ENCODE measurements around the gene TBC1D16.
A peak's percentile ranks its signal among the peaks of the same experiment; 100 is the strongest.
"Not testable (repeated sequence)": the region's sequence is repeated elsewhere in the genome, so short reads cannot be mapped to it uniquely, and the experiment has no call there.

The TBC1D16 gene

DNA sequence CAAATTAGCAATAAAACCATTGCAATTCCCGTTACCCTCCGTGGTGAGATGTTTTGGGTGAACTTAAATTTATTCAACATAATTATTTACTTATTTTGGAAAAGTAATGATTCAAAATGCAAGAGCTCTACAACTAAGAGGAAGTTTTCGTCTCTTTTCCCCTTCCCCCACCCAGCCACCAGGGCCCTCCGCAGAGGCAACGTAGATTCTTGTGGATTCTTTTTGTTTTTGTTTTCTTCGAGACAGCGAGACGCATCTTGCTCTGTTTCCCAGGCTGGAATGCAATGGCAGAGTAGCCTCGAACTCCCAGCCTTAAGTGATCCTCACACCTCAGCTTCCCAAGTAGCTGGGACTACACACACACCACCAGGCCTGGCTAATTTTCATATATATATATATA is 19.9 kb upstream of the TBC1D16 start:
- no peak for FAIRE-seq
- no peak for DNase-seq (ENCODE audit: insufficient read length, low spot score)

- FAIRE-seq (no peak), DNase-seq (ENCODE audit: insufficient read length, low spot score) (no peak)
Measured at GRCh38 chr17:80053102-80053501, 17.4 kb upstream of the TBC1D16 start.

DNA sequence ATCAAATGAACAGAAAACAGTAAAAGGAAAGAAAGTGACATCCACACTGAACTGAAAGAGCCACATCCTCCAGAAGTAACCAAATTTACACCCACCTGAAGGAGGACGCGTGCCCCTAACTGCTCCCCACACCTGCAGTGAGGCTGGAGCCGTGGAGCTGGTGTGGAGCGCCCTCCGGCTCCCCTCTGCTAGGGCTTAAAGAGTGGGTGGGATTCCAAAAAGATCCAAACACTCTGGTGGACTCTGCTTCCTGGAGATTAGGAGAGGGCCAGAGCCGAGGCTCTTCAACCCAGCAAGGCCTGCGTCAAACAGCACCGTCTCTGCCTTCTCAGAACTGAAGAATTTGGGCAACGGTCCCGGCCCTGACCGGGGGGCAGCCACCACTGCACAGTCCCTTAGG is 16.0 kb upstream of the TBC1D16 start:
- no peak for FAIRE-seq
- no peak for DNase-seq (ENCODE audit: insufficient read length, low spot score)

GRCh38 chr17:80050706-80051105 is 15.0 kb upstream of the TBC1D16 start:
- DNase-seq (ENCODE audit: insufficient read length, low spot score) (no peak), FAIRE-seq (no peak)

DNA sequence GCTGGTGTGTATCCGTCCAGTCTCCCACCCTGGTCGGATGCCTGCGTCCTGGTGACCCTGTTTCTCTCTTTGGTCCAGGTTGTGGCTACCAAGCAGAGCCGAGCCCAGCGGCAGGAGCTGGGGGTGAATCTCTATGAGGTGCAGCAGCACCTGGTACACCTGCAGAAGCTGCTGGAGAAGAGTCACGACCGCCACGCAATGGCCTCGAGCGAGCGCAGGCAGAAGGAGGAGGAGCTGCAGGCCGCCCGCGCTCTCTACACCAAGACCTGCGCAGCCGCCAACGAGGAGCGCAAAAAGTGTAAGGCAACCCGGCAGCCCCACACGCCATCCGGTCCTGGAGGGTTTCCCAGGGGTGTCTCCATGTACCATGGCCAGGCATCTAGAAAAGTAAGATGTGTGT is 14.3 kb upstream of the TBC1D16 start:
- FAIRE-seq (no peak), DNase-seq (ENCODE audit: insufficient read length, low spot score) (no peak)

- FAIRE-seq (no peak), DNase-seq (ENCODE audit: insufficient read length, low spot score) (no peak)
Measured at GRCh38 chr17:80047176-80047575, 11.5 kb upstream of the TBC1D16 start.

DNA sequence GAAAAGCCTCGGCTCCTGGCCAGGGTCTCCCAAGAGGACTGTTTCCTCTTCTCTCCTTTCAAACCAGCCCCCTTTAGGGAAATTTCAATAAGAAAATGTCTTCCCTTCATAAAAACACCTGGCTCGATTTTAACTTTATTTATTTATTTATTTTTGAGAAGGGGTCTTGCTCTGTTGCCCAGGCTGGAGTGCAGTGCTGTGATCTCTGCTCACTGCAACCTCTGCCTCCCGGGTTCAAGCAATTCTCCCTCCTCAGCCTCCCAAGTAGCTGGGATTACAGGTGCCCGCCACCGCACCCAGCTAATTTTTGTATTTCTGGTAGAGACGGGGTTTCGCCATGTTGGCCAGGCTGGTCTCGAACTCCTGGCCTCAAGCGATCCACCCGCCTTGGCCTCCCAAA is 11.0 kb upstream of the TBC1D16 start:
- not testable (repeated sequence) for DNase-seq (ENCODE audit: insufficient read length, low spot score); FAIRE-seq

GRCh38 chr17:80045703-80046102 is 10.0 kb upstream of the TBC1D16 start:
- no peak for DNase-seq (ENCODE audit: insufficient read length, low spot score)

GRCh38 chr17:80043963-80044362 is 8.3 kb upstream of the TBC1D16 start:
- no peak for DNase-seq (ENCODE audit: insufficient read length, low spot score)
- FAIRE-seq = peak; percentile 33

More at GRCh38 chr17:80045703-80046102, 10.0 kb upstream of the TBC1D16 start:
- FAIRE-seq = no peak

GRCh38 chr17:80036715-80037477 is 1.2 kb upstream of the TBC1D16 start:
- no peak for DNase-seq (ENCODE audit: insufficient read length, low spot score)
- no peak for FAIRE-seq

DNA sequence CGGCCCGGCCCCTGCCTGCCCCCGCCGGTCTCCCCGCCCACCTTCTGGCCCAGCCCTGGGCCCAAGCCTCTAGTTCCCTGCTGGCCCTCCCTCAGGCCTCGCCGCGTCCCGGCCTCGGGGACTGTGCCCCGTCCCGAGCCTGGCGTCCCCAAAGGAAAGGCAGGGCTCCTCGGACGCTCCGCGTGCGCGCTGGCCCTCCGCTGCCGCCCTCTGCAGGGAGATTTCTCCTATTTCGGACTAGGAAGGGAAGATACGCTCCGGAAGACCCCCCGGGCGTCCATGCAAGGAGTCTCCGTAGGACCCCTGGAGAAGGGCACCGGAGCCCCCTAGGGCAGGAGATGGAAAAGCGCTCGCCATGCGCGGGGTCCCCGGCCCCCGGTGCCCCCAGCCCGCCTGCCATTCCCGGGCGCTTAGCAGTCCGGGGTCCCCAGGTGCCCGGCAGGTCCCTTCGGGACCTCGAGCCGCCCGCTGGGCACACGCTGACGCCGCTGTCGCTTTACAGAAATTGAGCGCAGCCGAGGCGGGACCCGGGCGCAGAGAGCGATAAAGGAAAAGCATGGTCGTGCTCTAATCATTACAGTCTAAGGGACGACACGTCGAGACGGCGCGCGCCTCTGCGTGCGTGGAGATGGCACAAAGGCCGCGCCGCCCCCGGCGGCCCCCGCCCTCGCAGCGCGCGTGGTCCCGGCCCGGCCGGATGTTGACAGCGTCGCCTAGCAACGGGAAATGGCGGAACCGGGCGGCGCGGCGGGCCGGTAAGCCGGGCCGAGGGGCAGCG is 454 bp upstream of the TBC1D16 start, which contains the start of gene CCDC40:
Gene CCDC40, plus strand, starts transcription at position 706 of the 778 bp plus-strand sequence. Its CDS starts 21 bp downstream, at position 727.
- FAIRE-seq = peak; percentile 57

DNA sequence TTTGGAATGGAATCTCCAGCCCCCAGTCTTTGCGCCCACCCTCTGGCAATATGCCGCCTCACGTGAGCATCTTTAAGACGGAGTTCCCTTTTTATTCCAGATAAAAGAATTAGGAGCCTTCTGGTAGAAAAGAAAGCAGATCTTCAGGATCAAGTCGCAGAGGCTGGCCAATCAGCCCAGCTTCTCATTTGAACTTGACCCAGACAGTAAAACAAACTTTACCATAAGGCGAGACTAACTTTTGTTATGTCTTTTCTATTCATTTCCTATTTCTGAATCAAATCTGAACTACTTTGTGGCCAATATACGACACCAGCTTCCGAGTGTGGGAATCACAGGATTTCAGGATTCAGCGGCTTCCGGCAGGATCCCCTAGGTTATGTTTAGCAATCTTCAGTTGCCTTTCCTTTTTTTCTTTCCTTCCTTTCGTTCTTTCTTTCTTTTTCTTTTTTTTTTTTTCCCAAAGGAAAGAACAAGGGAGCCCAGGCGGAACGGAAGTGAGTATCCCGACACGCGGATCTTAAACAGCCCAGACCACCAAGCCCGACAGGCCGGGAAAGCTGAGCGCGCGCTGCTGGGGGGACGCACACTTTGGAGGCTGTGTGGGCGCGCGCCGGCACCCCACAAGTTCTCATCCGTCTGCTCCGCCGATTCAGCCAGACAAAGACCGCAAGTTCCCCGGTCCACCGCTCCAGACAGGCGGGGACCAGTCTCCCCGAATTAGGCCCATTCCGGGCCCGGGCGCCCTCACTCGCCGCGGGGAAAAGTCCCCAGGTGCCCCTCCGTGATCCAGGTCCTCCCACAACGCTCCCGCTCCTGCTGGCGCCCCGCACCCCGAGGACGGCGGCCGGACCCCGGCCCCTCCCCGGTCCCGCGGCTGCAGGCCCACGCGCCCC is 633 bp downstream of the TBC1D16 start:
- peak; percentile 20 for DNase-seq (ENCODE audit: insufficient read length, low spot score)
- FAIRE-seq = no peak

More for the DNA sequence above, 454 bp upstream of the TBC1D16 start, which contains the start of gene CCDC40:
- DNase-seq (ENCODE audit: insufficient read length, low spot score) = peak; percentile 84

DNA sequence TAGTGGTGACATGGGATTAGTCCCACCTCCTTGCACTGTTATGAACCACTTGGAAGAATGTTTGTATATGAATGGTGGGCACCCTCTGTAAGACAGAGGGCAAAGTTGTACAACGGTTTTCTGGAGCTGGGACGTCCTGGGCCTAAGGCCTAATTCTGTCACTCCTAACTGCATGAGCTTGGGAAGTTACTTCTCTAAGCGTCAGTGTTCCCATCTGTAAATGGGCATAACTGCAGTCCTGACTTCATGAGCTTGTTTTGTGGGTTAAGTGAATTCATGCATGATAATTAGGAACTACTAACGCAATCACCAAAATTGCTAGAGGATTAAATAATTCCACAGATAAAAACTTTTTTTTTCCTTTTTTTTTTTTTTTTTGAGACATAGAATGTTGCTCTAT is 1.8 kb downstream of the TBC1D16 start:
- no peak for FAIRE-seq
- no peak for DNase-seq (ENCODE audit: insufficient read length, low spot score)

GRCh38 chr17:80032614-80033171 is 3.0 kb downstream of the TBC1D16 start:
- DNase-seq (ENCODE audit: insufficient read length, low spot score) (no peak), FAIRE-seq (no peak)

GRCh38 chr17:80031691-80032430 is 3.8 kb downstream of the TBC1D16 start:
- no peak for FAIRE-seq

GRCh38 chr17:80030730-80031410 is 4.8 kb downstream of the TBC1D16 start:
- FAIRE-seq = no peak
- no peak for DNase-seq (ENCODE audit: insufficient read length, low spot score)

More at GRCh38 chr17:80031691-80032430, 3.8 kb downstream of the TBC1D16 start:
- no peak for DNase-seq (ENCODE audit: insufficient read length, low spot score)

DNA sequence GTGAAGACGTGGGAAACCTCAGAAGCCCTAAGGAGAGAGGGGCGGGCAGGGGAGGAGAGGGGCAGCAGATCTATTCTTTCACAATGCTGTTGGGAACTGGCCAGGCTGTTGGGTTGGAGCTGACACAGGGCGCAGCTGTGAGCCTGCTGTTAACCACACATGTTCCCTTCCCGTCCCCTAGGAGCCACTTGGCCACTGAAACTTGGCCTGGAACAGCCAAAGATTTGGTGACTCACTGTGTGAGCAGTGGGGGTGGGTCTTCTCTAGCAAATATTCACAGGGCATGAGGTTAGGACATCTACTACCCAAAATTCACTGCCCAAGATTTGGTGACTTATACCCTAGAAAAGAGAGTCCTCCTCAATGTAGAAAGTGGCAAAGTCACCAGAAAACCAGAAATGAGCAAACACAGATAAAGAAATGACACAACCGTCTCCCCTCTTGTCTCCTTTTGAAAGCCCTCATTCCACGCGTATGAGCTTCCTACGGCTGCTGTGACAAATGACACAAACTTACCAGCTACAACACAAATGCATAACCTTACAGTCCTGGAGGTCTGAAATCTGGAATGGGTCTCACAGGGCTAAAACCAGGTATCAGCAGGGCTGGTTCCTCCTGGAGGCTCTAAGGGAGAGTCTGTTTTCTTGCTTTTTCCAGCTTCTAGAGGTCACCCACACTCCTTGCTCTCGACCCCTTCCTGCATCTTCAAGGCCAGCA is 6.3 kb downstream of the TBC1D16 start:
- DNase-seq (ENCODE audit: insufficient read length, low spot score) (no peak), FAIRE-seq (no peak)

DNA sequence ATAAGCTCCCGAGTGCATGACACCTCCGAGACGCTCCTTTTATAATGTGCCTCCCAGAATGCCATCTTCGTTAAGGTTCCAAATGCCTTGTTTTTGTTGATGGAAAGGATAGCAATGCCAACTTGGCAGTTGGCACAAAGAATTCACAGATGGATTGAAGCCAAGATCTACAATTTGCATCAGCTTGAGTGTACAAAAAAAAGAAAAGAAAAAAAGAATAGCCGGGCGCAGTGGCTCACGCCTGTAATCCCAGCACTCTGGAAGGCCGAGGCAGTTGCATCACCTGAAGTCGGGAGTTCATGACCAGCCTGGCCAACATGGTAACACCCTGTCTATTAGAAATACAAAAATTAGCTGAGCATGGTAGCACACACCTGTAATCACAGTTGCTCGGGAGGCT is 7.6 kb downstream of the TBC1D16 start:
- FAIRE-seq (no peak), DNase-seq (ENCODE audit: insufficient read length, low spot score) (no peak)

DNA sequence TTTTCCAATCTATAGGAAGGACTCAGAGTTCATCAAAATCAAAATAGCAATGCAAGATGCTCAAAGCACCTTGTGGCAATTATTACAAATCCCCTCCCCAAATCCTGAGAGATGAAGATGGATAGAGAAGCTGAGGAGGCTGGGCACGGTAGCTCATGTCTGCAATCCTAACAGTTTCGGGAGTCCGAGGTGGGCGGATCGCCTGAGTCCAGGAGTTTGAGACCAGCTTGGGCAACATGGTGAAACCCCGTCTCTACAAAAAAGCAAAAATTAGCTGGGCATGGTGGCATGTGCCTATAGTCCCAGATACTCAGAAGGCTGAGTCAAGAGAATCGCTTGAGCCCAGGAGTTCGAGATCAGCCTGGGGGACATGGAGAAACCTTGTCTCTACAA is 8.6 kb downstream of the TBC1D16 start:
- DNase-seq (ENCODE audit: insufficient read length, low spot score) = no peak
- FAIRE-seq = no peak

All from HTR-8/SVneo (cell line).